ENCODE results near the gene PDE8B. TPM values are rescaled to one million over a fixed set of nuclear protein-coding genes. Genes with fewer than 3 reads are reported as not detected.
"Not testable (repeated sequence)": the region's sequence is repeated elsewhere in the genome, so short reads cannot be mapped to it uniquely, and the experiment has no call there.

PDE8B gene
- total RNA-seq, 1 experiment from 2014 or later, result 0.17 TPM

GRCh38 chr5:77468875-77469274, 258.4 kb downstream of the PDE8B start:
- BruUV-seq (replicated peaks); RAD21 ChIA-PET (ENCODE audit: low non-redundant PET in 1 of 2, low total read pairs in 2 of 2, uncharacterized antibody in 2 of 2, unreplicated experiment in 2 of 2): not testable (repeated sequence)

GRCh38 chr5:77475041-77475440, 264.6 kb downstream of the PDE8B start:
- H3K9me2 ChIP-seq (ENCODE audit: insufficient read depth); POLR2A ChIA-PET; H4K20me1 ChIP-seq (ENCODE audit: insufficient read depth); CTCF ChIA-PET; DNase-seq (ENCODE audit: low read depth, low spot score); H3K9ac ChIP-seq (ENCODE audit: low read length); H3K4me2 ChIP-seq (ENCODE audit: low read length); H3K4me1 ChIP-seq (ENCODE audit: control insufficient read depth in 1 of 2, insufficient read depth in 2 of 2, low read length in 2 of 2); ATAC-seq; H3K9me3 ChIP-seq (ENCODE audit: control insufficient read depth in 1 of 2, insufficient read depth in 1 of 2, low read depth in 1 of 2, low read length in 2 of 2); RAD21 ChIA-PET (ENCODE audit: low non-redundant PET in 1 of 2, low total read pairs in 2 of 2, uncharacterized antibody in 2 of 2, unreplicated experiment in 2 of 2); H3K79me2 ChIP-seq (ENCODE audit: insufficient read depth, low read length); H3K36me3 ChIP-seq (ENCODE audit: control insufficient read depth in 1 of 2, insufficient read depth in 2 of 2, low read length in 2 of 2); H3K4me3 ChIP-seq (replicated peaks in 1 of 2; ENCODE audit: low read depth in 1 of 2, low read length in 2 of 2); H3K27me3 ChIP-seq (ENCODE audit: insufficient read depth, low read length); BruUV-seq (replicated peaks); H3K27ac ChIP-seq (ENCODE audit: low read depth, low read length); H2AFZ ChIP-seq (ENCODE audit: low read depth, low read length, poor library complexity, severe bottlenecking); intact Hi-C loops (cut with micrococcal nuclease): not testable (repeated sequence)

More at GRCh38 chr5:77468875-77469274, 258.4 kb downstream of the PDE8B start:
- H2AFZ ChIP-seq (ENCODE audit: low read depth, low read length, poor library complexity, severe bottlenecking); DNase-seq (ENCODE audit: low read depth, low spot score); H3K4me1 ChIP-seq (ENCODE audit: control insufficient read depth in 1 of 2, insufficient read depth in 2 of 2, low read length in 2 of 2); CTCF ChIA-PET; H4K20me1 ChIP-seq (ENCODE audit: insufficient read depth); H3K27ac ChIP-seq (ENCODE audit: low read depth, low read length); H3K9ac ChIP-seq (ENCODE audit: low read length); H3K36me3 ChIP-seq (ENCODE audit: control insufficient read depth in 1 of 2, insufficient read depth in 2 of 2, low read length in 2 of 2); intact Hi-C loops (cut with micrococcal nuclease); ATAC-seq; H3K4me3 ChIP-seq (replicated peaks in 1 of 2; ENCODE audit: low read depth in 1 of 2, low read length in 2 of 2); H3K9me2 ChIP-seq (ENCODE audit: insufficient read depth); H3K9me3 ChIP-seq (ENCODE audit: control insufficient read depth in 1 of 2, insufficient read depth in 1 of 2, low read depth in 1 of 2, low read length in 2 of 2); POLR2A ChIA-PET; H3K27me3 ChIP-seq (ENCODE audit: insufficient read depth, low read length); H3K4me2 ChIP-seq (ENCODE audit: low read length): not testable (repeated sequence)
- peaks cover 16% of the 10 kb centered on the region for H3K79me2 ChIP-seq (ENCODE audit: insufficient read depth, low read length)

Other genes starting within 250 kb of the PDE8B start
- 22.2 TPM for gene AGGF1, start 180.3 kb upstream of the PDE8B start, total RNA-seq (2021; ENCODE audit: unreplicated experiment)
- 12.7 TPM for gene ZBED3, start 123.4 kb upstream of the PDE8B start, total RNA-seq (2021; ENCODE audit: unreplicated experiment)

All from HCT116 (cell line).